NCI-H1694 (cell line): ENCODE measurements around the gene WIPF2.

Experiments used
- DNase-seq: peaks from one replicate; lab custom pipeline; 2025; lab: John Stamatoyannopoulos, UW

Gene WIPF2

DNA sequence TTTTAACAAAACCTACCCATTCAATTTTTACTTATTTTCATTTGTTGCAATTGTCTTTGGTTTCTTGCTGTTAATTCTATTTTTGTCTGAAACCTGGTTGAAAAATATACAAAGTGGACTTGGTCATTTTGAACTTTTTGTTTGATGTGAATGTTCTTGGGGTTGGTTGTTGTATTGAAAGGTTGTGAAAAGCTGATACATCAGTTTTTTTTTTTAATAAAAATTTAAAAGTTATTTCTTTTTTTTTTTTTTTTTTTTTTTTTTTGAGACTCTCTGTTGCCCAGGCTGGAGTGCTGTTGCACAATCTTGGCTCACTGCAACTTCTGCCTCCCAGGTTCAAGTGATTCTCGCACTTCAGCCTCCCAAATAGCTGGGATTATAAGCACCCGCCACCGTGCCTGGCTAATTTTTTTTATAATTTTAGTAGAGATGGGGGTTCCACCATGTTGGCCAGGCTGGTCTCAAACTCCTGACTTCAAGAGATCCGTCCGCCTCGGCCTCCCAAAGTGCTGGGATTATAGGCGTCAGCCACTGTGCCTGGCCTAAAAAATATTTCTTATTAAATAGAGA lies 28.9 kb downstream of the WIPF2 start:
- DNase-seq: no peak

- no peak for DNase-seq
Measured at GRCh38 chr17:40248507-40248906, 29.4 kb downstream of the WIPF2 start.

- no peak for DNase-seq
Measured at GRCh38 chr17:40251576-40251975, 32.5 kb downstream of the WIPF2 start.

DNA sequence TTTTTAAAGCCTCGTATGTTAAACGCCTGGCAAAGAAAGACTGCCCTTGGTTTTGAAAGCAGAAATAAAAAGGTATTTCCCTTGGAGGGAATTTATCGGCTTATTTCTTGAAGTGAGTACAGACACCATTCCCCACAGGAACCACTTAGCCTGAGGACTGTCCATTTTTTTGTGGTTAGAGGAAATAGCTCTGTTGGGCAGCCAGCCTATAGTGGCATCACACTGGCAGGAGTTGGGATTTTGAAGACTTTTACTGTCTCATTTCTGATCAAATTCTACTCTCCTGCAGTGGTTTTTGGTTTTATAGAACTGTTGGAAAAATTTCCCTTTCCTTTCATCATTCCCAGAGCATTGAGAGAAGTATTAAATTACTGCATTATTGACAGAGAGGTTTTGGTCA lies 34.5 kb downstream of the WIPF2 start:
- DNase-seq: no peak

DNA sequence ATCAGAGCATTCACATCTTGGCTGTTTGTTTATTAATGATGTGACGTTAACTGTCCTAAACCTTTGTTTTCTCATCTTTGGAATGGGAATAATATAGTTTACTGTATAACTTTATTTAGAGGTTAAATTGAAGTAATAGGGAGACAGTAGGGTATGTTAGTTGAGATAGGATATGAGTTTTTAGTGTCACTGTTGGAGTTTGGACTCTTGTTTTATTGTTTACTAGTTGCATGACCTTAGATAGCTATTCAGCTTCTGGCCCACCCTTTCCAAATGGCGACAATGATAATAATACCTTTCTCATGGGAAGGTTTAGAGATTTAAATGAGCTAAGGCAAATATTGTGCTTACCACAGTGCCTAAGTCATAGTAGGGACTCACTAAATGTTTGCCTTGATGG lies 40.4 kb downstream of the WIPF2 start:
- no peak for DNase-seq

DNA sequence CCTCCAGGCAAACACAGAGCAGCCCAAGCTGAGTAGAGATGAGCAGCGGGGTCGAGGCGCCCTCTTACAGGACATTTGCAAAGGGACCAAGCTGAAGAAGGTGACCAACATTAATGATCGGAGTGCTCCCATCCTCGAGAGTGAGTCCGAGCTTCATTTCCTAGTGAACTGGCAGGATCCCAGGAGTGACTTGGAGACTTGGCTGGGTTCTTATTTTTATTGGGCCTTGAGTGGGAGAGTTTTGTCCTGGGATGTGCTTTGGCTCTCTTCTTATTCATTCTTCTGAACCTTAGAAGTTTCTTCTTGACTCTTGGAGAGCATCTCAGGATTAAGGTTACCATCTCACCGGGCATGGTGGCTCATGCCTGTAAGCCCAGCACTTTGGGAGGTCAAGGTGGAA lies 41.4 kb downstream of the WIPF2 start:
- DNase-seq: no peak

- no peak for DNase-seq
Measured at GRCh38 chr17:40264458-40265185, 45.5 kb downstream of the WIPF2 start.

- DNase-seq: no peak
Measured at GRCh38 chr17:40265337-40265736, 46.2 kb downstream of the WIPF2 start.

DNA sequence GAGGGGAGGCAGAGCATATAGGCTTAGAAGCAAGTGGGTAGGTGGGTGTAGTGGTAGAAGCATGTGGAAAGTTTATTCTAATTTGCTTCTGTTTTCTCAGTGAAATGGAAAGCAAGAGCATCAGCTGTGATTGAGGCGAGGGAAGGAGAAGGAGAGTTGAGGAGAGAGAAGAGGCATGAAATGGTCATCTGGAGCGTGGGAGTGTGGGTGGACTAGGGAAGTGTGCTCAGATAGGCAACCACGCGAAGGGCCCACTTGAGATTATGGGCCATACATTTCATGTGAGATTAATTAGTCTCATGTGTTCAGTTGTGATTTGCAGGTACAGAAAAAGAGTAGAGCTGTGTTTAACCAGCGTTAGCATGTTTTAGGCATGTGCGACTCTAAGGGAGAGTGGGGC lies 47.8 kb downstream of the WIPF2 start:
- no peak for DNase-seq

DNA sequence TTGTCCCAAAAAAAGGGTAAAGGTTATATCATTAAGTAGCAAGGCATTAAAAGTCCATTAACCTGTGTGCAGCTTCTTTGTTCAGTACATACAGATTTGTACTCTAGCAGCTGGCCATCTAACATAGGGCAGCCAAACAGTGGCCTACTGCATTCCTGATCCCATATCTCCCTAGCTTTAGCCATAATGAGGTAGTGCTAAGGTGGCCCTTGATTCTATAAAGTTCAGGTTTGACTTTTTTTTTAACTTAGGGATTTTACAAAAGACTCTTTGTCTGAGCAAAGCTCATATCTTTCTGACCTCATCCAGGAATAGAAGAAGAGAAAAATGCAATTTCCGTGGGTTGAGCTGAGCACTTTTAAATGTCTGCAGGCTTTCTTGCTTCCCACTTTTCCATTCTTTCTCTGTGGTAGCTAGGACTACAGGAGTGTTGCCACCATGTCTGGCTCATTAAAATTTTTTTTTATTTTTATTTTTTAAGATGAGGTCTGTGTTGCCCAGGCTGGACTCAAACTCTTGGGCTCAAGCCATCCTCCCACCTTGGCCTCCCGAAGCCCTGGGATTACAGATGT lies 49.1 kb downstream of the WIPF2 start:
- no peak for DNase-seq

- DNase-seq: no peak
Measured at GRCh38 chr17:40278414-40278813, 59.3 kb downstream of the WIPF2 start.

DNA sequence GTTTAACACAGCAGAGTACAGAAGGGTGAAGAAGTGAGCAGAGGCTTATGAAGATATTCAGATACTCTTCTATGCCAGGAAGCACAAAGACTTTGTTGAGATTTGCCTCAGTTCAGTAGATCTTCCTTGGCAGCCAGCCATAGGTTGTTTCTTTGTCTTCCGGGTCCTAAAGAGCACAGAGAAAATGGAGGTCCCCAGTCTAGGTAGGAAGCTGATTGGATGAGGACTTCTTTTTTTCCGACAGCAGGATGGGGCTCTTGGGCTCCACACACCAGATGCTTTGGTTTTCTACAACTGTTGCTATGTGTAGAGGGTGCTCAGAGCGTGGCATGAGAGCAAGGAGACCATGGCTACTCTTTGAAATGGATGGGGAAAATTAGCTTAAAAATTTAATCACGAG lies 60.3 kb downstream of the WIPF2 start:
- DNase-seq: no peak

DNA sequence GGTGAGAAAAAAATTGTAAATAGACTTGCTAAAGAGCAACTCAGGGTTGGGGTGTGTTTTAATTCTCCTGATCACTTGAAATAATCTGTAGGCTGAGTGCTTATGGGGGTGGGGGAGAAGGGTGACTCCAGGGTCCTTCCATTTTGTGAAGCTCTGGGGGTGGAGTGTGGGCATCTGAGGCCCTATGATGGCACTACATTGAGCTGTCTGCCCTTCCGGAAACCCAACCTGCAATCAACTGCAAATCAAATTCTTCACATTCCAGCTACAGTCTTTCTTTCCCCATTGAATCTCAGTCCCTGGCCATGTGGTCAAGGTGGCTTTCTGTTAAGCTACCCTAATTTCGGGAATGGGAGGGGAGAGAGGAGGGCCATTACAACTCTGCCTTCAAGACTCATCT lies 62.6 kb downstream of the WIPF2 start:
- DNase-seq: no peak

DNA sequence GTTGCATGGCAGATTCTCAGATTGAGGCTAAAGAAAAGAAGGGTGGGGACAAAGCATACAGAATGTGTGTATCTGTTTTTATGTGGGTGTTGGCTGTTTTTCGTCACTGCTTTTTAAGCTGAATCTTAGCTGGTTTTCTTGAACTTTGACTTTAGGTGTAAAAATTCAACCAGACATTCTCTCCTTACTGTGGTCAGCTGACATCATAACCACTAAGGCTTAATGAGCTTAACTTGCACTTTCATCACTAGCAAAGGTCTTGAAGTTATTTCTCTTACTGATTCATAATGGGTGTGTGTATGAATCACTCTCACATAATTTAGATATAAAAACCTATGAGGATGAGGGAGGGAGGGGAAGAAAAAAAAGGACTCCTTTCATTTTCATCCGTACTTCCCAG lies 64.6 kb downstream of the WIPF2 start:
- no peak for DNase-seq

- no peak for DNase-seq
Measured at GRCh38 chr17:40284085-40284713, 65.1 kb downstream of the WIPF2 start.

DNA sequence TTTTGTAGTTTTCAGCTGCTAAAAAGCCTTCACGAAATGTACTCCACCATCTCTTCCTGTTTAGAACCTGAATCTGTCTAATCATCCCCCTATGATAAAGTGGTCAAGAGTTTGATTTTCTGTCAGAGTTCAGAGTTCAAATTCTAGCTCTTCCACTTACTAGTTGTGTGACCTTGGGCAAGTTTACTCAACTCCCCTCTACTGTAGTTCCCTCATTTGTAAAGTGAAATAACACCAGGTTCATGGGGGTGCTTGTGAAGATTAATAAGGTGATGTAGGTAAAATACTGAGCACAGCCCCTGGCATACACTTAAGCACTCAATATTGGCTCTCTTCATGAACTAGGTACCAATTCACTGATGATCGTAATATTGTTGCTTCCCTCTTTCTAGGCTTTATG lies 67.4 kb downstream of the WIPF2 start:
- DNase-seq: no peak

DNA sequence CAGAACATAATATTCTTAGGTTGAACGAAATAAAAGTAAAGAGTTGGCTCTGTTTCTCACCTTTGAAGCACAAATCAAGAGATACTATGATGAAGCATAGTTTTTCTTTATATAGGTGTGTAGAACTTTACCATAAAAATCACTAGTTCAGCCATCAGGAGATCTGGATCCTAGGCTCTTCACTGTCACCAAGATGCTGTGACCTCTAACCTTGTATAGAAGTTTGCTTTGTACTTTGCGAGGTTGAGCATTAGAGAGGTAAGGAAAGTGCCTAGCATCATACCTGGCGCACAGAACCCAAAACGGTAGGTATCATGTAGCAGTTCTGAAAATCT lies 68.0 kb downstream of the WIPF2 start:
- no peak for DNase-seq

DNA sequence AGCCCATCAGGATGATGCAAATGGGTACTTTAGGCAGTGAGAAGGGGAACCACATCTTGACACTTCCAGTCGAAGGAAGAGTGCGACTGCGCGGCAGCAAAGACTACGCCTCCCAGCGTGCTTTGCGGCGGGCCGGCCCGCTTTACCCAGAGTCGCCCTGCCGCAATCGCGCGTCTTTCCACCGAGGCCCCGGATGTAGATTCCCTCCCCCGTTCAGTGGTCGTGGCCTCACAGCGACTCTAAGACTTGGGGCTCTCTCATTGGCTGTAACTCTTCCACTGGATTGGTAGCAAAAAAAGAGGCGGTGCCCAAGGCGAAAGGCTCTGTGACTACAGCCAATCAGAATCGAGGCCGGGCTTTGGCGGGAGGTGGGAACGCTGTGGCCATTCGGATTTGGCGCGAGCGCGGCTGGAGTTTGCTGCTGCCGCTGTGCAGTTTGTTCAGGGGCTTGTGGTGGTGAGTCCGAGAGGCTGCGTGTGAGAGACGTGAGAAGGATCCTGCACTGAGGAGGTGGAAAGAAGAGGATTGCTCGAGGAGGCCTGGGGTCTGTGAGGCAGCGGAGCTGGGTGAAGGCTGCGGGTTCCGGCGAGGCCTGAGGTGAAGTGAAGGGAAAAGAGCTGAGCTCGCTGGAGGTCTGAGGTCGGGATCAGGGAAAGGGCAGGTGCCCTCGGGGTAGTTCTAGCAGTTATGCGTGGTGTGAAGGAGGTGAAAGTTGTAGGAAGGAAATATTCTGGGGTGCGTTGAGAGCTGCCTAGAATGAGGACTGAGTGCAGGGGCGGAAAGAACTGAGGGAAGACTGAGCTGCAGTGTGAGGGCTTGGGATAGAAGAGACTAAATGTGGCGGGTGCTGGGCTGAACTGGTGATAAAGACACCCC lies 68.6 kb downstream of the WIPF2 start, which contains the start of gene CDC6:
Gene CDC6 (plus strand): TSS at position 386 of the 876 bp plus-strand sequence. CDS start 1,542 bp downstream, outside the sequence.
- peak; percentile 99 for DNase-seq

GRCh38 chr17:40290629-40291280 lies 71.7 kb downstream of the WIPF2 start:
- peak; percentile 91 for DNase-seq

DNA sequence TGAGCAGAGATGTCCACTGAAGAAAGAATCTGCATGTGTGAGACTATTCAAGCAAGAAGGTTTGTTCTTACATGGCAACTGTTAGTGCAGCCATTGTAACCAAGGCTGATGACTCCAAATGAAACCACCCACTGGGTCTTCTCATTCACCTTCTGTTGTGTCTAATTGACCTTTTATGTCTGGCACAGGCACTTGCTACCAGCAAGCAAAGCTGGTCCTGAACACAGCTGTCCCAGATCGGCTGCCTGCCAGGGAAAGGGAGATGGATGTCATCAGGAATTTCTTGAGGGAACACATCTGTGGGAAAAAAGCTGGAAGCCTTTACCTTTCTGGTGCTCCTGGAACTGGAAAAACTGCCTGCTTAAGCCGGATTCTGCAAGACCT lies 72.2 kb downstream of the WIPF2 start:
- no peak for DNase-seq

GRCh38 chr17:40293363-40293762 lies 74.3 kb downstream of the WIPF2 start:
- no peak for DNase-seq
